Astrocyte of the spinal cord (primary cell): ENCODE measurements around the gene INPP4B.
A peak's percentile ranks its signal among the peaks of the same experiment; 100 is the strongest.

Experiments used
- DNase-seq: peaks from one replicate; pipeline ENCODE4 v3.0.0; 2011; ENCODE audit warnings: low read depth, low spot score
- H3K4me3 ChIP-seq: 2 replicates; pipeline ENCODE4 v1.5.1; 2011; ENCODE audit warnings: low read depth, mild to moderate bottlenecking, low read length, moderate library complexity
- in situ Hi-C: cut with HindIII; loops from 2 replicates; pipeline ENCODE4 v1.10.0; 2017; ENCODE audit warnings: low sequenced_read_pairs
- TF ChIP-seq, protein P1 (sequence below): IDR thresholded peaks from 2 replicates; pipeline ENCODE4 v1.5.1; 2012; ENCODE audit warnings: low read depth, mild to moderate bottlenecking, low read length, inconsistent platforms

The INPP4B gene

DNA sequence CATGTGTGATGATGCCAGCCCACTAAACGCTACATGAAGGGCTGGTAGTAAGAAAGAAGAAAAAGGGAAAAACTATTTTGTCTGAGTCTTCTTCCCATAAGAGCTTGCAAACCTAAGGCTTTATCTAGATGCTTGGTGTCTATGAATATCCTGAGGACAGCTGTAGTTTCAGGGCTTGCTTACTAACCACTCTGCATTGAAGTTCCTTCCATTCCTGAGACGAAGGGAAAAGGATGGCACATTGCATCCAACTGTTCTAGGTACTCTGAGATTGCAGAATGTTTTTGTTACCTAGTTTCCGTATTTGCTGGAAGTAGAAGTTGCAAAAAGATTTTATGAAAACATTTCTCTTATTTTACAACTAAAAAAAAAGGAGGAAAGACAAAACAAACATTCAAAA, 665.1 kb downstream of the INPP4B start:
- TF ChIP-seq, protein P1, sequence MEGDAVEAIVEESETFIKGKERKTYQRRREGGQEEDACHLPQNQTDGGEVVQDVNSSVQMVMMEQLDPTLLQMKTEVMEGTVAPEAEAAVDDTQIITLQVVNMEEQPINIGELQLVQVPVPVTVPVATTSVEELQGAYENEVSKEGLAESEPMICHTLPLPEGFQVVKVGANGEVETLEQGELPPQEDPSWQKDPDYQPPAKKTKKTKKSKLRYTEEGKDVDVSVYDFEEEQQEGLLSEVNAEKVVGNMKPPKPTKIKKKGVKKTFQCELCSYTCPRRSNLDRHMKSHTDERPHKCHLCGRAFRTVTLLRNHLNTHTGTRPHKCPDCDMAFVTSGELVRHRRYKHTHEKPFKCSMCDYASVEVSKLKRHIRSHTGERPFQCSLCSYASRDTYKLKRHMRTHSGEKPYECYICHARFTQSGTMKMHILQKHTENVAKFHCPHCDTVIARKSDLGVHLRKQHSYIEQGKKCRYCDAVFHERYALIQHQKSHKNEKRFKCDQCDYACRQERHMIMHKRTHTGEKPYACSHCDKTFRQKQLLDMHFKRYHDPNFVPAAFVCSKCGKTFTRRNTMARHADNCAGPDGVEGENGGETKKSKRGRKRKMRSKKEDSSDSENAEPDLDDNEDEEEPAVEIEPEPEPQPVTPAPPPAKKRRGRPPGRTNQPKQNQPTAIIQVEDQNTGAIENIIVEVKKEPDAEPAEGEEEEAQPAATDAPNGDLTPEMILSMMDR = no peak
- H3K4me3 ChIP-seq = no peak overlapping the region
- DNase-seq = no peak
- in situ Hi-C loops = no loop called here

DNA sequence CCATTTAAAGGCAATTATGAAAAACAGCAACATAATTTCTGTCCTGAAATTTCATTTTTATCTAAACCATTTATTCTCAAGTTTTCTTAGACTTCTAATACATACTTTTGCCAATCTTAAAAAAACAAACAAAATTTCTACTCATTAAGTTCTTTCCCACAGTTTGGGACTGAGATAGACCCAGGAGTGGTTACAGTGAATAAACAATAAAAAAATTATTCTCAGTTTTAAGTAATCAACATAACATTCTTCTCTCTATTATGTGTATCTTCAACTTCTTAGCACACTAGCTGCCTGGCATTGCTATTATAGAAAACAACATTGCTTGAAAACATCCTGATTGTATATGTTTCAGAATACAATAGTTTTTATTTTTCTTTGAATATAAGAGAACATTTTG, 676.9 kb downstream of the INPP4B start:
- TF ChIP-seq, protein P1 = no peak
- in situ Hi-C loops = no loop called here
- DNase-seq = no peak
- no peak overlapping the region for H3K4me3 ChIP-seq

DNA sequence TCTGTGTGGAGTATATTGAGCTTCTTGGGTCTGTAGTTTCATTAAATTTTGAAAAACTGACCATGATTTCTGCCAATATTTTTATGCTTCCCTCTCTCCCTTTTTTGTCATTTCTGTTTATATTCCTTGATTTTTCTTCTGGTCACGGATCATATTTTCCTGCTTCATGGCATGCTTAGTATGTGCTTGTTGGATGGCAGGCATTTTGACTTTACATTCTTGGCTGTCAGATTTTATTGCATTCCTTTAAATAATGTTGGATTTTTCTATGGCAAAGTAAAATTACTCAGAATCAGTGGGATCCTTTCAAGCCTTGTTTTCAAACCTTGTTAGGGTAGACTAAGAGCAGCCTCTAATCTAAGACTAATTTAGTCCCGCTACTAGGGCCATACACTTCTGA, 677.9 kb downstream of the INPP4B start:
- H3K4me3 ChIP-seq = no peak overlapping the region
- no peak for DNase-seq
- TF ChIP-seq, protein P1 = no peak
- in situ Hi-C loops = no loop called here

DNA sequence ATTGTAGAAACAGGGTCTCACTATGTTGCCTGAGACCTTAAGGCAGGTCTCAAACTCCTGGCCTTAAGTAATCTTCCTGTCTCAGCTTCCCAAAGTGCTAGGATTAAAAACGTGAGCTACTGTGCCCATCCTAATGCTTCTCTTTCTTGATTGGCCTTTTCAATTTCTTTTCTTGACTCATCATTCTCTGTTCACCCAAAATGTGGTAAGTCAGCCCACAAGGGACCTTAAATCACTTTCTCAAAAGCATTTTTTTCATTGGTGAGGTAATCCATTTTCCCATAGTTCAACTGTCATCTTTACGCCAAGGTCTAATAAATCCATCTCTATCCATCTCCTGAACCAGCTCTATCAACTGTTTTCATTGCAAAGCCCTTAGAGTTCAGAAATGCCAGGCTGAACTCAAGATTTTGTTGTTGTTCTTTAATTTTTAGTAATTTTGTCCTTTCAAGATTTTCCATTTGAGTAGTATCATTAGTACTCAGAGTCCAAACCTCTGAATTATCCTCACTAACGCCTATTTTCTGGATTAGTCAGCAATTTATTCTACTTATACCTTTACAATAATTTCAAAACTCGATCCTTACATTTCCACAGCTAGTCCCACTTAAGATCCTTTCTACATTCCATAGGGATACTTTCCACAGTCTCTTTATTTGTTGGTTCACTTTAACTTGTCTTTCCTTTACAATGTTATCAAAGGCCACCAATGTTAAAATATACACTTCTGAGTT, 681.2 kb downstream of the INPP4B start:
- in situ Hi-C loops = no loop called here
- no peak for DNase-seq
- H3K4me3 ChIP-seq = no peak overlapping the region
- TF ChIP-seq, protein P1 = no peak

DNA sequence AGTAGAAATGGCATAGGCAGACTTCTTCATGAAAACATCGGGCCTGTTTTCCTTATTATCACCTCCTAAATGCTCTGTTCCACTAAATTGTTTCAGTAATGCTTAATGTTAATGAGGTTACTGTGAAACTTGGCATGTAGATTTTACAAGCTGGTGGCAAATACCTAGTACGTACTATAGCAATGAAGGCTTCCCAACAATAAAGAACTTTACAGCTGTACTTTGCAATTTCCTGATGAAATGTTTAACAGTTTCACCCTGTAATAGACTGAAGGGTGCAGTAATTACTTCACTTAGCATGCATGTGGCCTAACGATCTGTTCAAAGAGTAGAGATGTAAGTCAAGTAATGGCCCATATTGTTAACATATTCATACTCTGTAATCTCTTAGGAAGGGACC, 685.0 kb downstream of the INPP4B start:
- no peak for DNase-seq
- TF ChIP-seq, protein P1 = no peak
- in situ Hi-C loops = no loop called here
- no peak overlapping the region for H3K4me3 ChIP-seq

DNA sequence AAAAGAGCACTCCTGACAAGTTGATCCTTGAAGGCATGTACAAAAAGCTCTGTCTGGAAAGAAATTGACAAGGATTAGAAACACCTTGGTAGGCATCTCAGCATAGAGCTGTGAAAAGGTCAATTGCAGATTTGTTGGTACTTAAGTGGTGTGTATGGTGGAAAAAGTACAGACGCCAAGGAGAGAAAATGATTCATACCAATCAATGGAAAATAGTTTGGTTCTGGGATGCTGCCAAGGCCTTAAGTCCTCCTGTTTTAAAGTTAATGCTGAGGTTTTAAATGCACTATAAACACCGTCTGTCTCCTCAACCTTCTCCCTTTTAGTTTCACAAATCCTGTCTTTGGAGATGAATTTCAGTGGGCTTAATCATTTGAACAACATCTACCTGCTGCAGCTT, 685.6 kb downstream of the INPP4B start:
- DNase-seq = peak; percentile 13
- in situ Hi-C loops = no loop called here
- H3K4me3 ChIP-seq = no peak overlapping the region
- TF ChIP-seq, protein P1 = no peak

DNA sequence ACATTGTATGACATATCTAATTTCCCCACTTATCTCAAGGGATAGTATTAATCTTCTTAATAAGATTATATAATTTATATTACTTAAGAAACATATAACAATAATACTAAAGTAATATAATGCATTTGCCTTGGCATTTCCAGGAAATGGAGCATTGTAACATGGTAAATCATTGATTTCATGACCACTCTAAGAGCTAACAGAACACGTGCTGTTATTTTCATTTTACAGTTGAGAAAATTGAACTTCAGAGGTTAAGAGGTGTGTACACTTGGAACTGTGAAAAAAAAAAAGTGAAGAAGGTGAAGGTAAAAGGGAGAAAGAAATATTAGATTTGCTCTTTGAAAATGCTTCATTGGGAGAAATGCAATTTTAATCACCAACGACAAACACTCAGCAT, 687.1 kb downstream of the INPP4B start:
- TF ChIP-seq, protein P1 = no peak
- no peak for DNase-seq
- in situ Hi-C loops = no loop called here
- no peak overlapping the region for H3K4me3 ChIP-seq
